Measurements from ENCODE around the gene SPDYE2. TPM values are rescaled to one million over a fixed set of nuclear protein-coding genes. Genes with fewer than 3 reads are reported as not detected.
"Not testable (repeated sequence)": the region's sequence is repeated elsewhere in the genome, so short reads cannot be mapped to it uniquely, and the experiment has no call there.

The SPDYE2 gene
- total RNA-seq, 2 donors from 2014 or later, result not detected

DNA sequence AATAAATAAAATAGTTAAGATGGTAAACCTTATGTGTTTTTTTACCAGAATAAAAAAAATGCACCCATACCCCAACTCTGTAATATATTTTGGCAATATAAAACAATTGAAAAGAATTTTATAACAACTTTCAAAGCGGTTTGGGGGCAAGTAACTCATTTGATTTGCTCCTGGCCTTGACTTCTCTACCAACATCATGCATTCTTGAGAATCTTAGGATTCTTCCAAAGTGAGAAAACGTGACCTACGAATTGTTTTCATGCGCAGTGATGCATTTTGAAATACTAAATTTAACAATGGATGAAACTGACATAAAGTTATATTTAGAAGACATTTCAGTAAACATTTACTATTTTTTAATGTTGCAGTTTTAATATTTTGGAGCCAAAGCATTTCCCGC lies 30.2 kb upstream of the SPDYE2 start:
- not testable (repeated sequence) for DNase-seq, H3K4me1 ChIP-seq

DNA sequence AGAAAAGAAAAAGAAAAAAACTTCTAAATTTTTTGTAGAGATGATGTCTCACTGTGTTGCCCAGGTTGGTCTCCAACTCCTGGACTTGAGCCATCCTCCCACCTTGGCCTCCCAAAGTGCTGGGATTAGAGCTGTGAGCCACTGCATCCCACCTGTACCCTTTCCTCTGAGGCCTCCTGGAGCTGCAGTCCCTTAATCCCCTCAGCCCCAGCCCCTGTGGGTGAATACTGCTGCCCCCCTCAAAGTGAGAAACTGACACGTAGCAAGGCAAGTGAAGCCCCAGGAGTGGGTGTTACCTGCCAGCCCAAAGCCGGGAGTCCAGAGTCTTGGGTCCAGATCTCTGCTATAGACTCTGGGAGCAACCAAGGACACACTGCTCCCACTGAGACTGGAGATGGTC lies 26.2 kb upstream of the SPDYE2 start:
- H3K4me3 ChIP-seq; H3K36me3 ChIP-seq; H3K9me3 ChIP-seq; intact Hi-C loops (cut with DNase I); DNase-seq; H3K9ac ChIP-seq (ENCODE audit: low read depth in 2 of 2, low read length in 2 of 2); H3K27ac ChIP-seq; H3K27me3 ChIP-seq; H3K4me1 ChIP-seq: not testable (repeated sequence)

More for the DNA sequence above, 30.2 kb upstream of the SPDYE2 start:
- H3K36me3 ChIP-seq; H3K27me3 ChIP-seq; H3K27ac ChIP-seq; H3K9ac ChIP-seq (ENCODE audit: low read depth in 2 of 2, low read length in 2 of 2); intact Hi-C loops (cut with DNase I); H3K9me3 ChIP-seq; H3K4me3 ChIP-seq: not testable (repeated sequence)

DNA sequence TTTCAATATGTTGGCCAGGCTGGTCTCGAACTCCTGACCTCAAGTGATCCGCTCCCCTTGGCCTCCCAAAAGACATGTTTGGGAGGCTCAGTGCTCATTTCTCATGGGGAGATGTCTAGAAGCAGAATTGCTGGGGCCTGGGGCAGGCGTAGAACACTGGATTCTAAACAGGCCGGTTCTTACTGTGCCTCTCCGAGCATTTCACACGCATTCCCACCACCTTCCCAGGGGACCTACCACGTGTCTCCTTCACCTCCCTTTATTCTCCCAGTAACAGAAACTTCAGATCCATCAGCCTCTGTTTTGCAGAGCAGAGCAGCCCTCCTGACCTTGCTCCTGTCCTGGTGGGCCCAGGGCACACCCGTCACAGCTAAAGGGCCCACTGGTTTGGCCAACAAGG lies 23.8 kb upstream of the SPDYE2 start:
- H3K27me3 ChIP-seq; H3K9ac ChIP-seq (ENCODE audit: low read depth in 2 of 2, low read length in 2 of 2); H3K27ac ChIP-seq; DNase-seq; intact Hi-C loops (cut with DNase I); H3K36me3 ChIP-seq; H3K4me1 ChIP-seq; H3K9me3 ChIP-seq; H3K4me3 ChIP-seq: not testable (repeated sequence)

- H3K27me3 ChIP-seq; H3K36me3 ChIP-seq; H3K9me3 ChIP-seq; H3K9ac ChIP-seq (ENCODE audit: low read depth in 2 of 2, low read length in 2 of 2); H3K4me1 ChIP-seq; H3K4me3 ChIP-seq; DNase-seq; intact Hi-C loops (cut with DNase I); H3K27ac ChIP-seq: not testable (repeated sequence)
Measured at GRCh38 chr7:102527822-102528793, 22.9 kb upstream of the SPDYE2 start.

- DNase-seq; intact Hi-C loops (cut with DNase I); H3K9me3 ChIP-seq; H3K36me3 ChIP-seq; H3K4me3 ChIP-seq; H3K9ac ChIP-seq (ENCODE audit: low read depth in 2 of 2, low read length in 2 of 2); H3K4me1 ChIP-seq; H3K27me3 ChIP-seq; H3K27ac ChIP-seq: not testable (repeated sequence)
Measured at GRCh38 chr7:102531583-102531982, 19.4 kb upstream of the SPDYE2 start.

- H3K4me1 ChIP-seq; H3K4me3 ChIP-seq; H3K9me3 ChIP-seq; H3K36me3 ChIP-seq; DNase-seq; H3K27ac ChIP-seq; H3K27me3 ChIP-seq; intact Hi-C loops (cut with DNase I); H3K9ac ChIP-seq (ENCODE audit: low read depth in 2 of 2, low read length in 2 of 2): not testable (repeated sequence)
Measured at GRCh38 chr7:102532127-102532526, 18.9 kb upstream of the SPDYE2 start.

DNA sequence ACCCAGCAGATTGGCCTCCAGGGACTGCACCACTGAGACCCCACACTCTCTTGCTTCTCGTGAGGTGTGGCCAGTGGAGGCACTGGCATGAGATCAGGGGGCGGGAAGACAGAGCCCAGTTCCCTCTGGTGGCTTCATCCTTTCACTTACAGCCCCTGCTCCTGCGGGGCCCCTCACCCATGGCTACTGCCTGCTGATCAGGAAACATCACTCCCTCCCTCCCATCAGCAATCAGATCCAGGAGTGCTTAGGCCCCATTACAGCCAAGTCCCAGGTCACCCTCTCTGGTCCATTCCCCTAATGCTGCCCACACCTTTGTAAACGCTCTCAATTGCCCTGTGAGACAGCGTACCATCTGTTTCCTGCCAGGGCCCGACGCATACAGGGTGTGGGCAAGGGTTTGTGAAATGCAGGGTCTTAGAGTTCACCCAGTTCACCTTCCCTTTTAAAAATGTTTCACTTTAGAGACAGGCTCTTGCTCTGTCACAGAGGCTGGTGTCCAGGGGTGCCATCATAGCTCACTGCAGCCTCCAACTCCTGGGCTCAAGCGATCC lies 15.9 kb upstream of the SPDYE2 start:
- H3K27me3 ChIP-seq; intact Hi-C loops (cut with DNase I); H3K4me1 ChIP-seq; H3K4me3 ChIP-seq; H3K9me3 ChIP-seq; H3K9ac ChIP-seq (ENCODE audit: low read depth in 2 of 2, low read length in 2 of 2); H3K27ac ChIP-seq; DNase-seq; H3K36me3 ChIP-seq: not testable (repeated sequence)

DNA sequence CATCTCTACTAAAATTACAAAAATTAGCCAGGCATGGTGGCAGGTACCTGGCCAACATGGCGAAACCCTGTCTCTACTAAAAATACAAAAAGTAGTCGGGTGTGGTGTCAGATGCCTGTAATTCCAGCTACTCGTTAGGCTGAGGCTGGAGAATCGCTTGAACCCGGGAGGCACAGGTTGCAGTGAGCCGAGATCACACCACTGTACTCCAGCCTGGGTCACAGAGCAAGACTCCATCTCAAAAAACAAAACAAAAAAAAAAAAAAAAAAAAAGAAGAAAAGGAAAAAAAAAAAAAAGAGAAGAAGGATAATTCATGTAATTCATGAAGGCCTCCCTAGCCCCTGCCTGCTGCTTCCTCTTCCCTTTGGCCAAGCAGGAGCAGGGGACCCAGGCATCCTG lies 10.4 kb upstream of the SPDYE2 start:
- H3K4me3 ChIP-seq; H3K4me1 ChIP-seq; H3K27ac ChIP-seq; DNase-seq; H3K9me3 ChIP-seq; H3K27me3 ChIP-seq; intact Hi-C loops (cut with DNase I); H3K9ac ChIP-seq (ENCODE audit: low read depth in 2 of 2, low read length in 2 of 2); H3K36me3 ChIP-seq: not testable (repeated sequence)

GRCh38 chr7:102542083-102542482 lies 8.9 kb upstream of the SPDYE2 start:
- H3K27ac ChIP-seq; DNase-seq; H3K9ac ChIP-seq (ENCODE audit: low read depth in 2 of 2, low read length in 2 of 2); intact Hi-C loops (cut with DNase I); H3K9me3 ChIP-seq; H3K36me3 ChIP-seq; H3K4me3 ChIP-seq; H3K27me3 ChIP-seq; H3K4me1 ChIP-seq: not testable (repeated sequence)

DNA sequence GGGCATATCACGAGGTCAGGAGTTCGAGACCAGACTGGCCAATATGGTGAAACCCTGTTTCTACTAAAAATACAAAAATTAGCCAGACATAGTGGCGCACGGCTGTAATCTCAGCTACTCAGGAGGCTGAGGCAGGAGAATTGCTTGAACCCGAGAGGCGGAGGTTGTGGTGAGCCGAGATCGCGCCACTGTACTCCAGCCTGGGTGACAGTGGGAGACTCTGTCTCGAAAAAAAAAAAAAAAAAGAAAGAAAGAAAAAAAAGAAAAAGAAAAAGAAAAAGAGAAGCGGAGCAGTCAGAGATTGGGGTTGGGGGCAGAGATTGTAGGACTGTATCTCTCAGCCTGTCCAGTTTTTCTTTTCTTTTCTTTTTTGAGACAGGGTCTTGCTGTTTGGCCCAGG lies 8.3 kb upstream of the SPDYE2 start:
- H3K36me3 ChIP-seq; H3K4me3 ChIP-seq; intact Hi-C loops (cut with DNase I); DNase-seq; H3K9me3 ChIP-seq; H3K4me1 ChIP-seq; H3K27me3 ChIP-seq; H3K27ac ChIP-seq; H3K9ac ChIP-seq (ENCODE audit: low read depth in 2 of 2, low read length in 2 of 2): not testable (repeated sequence)

GRCh38 chr7:102543596-102543995 lies 7.4 kb upstream of the SPDYE2 start, which contains the start of gene UPK3BL2:
Gene UPK3BL2 (minus strand): TSS chr7:102543696. CDS start chr7:102543636, 60 bp downstream.
- H3K27me3 ChIP-seq; H3K9me3 ChIP-seq; H3K4me3 ChIP-seq; H3K36me3 ChIP-seq; H3K4me1 ChIP-seq; intact Hi-C loops (cut with DNase I); H3K9ac ChIP-seq (ENCODE audit: low read depth in 2 of 2, low read length in 2 of 2); H3K27ac ChIP-seq; DNase-seq: not testable (repeated sequence)

- H3K36me3 ChIP-seq; intact Hi-C loops (cut with DNase I); H3K27me3 ChIP-seq; H3K9ac ChIP-seq (ENCODE audit: low read depth in 2 of 2, low read length in 2 of 2); H3K27ac ChIP-seq; H3K4me3 ChIP-seq; H3K9me3 ChIP-seq; DNase-seq; H3K4me1 ChIP-seq: not testable (repeated sequence)
Measured at GRCh38 chr7:102544372-102544771, 6.7 kb upstream of the SPDYE2 start.

- DNase-seq; H3K4me1 ChIP-seq; H3K4me3 ChIP-seq; H3K36me3 ChIP-seq; H3K9ac ChIP-seq (ENCODE audit: low read depth in 2 of 2, low read length in 2 of 2); H3K27ac ChIP-seq; H3K9me3 ChIP-seq; H3K27me3 ChIP-seq; intact Hi-C loops (cut with DNase I): not testable (repeated sequence)
Measured at GRCh38 chr7:102545288-102545687, 5.7 kb upstream of the SPDYE2 start.
